SU-DHL-6 (cell line): ENCODE results near the gene IFRD2.
A peak's percentile ranks its signal among the peaks of the same experiment; 100 is the strongest.

Experiments
- H2AFZ ChIP-seq: fragments of 200-600 bp; sonication (generic); 2 replicates; pipeline ENCODE4 v1.6.1; 2014; ENCODE audit warnings: low read depth, mild to moderate bottlenecking, moderate library complexity, mixed read lengths, antibody characterized with exemption, low read length; ENCODE audit not compliant: severe bottlenecking
- H3F3A ChIP-seq: fragments of 200-600 bp; shearing (Covaris generic); 2 replicates; pipeline ENCODE4 v1.6.0; 2016; ENCODE audit warnings: antibody characterized with exemption, mild to moderate bottlenecking; ENCODE audit not compliant: insufficient read depth
- H3K27ac ChIP-seq: fragments of 200-600 bp; sonication (generic); 2 replicates; pipeline ENCODE4 v1.5.1; 2016; ENCODE audit warnings: low read depth, mild to moderate bottlenecking, low read length, moderate library complexity, mixed read lengths
- H3K27me3 ChIP-seq: fragments of 200-600 bp; sonication (generic), shearing (Covaris generic); 2 replicates; pipeline ENCODE4 v1.6.0; 2014; ENCODE audit warnings: mild to moderate bottlenecking, low read length
- H3K36me3 ChIP-seq: fragments of 200-600 bp; sonication (generic); 2 replicates; pipeline ENCODE4 v1.6.1; 2014; ENCODE audit warnings: mild to moderate bottlenecking, low read length, mixed read lengths
- H3K4me2 ChIP-seq: fragments of 300-600, 200-600 bp; shearing (Covaris generic), sonication (generic); 2 replicates; pipeline ENCODE4 v1.6.0; 2014; ENCODE audit warnings: low read length, low read depth, mild to moderate bottlenecking; ENCODE audit not compliant: poor library complexity, severe bottlenecking
- H3K4me3 ChIP-seq: fragments of 200-600 bp; sonication (generic); 2 replicates; pipeline ENCODE4 v1.5.1; 2014; ENCODE audit warnings: antibody characterized with exemption, low read length, mild to moderate bottlenecking, mixed read lengths; ENCODE audit not compliant: insufficient read depth, poor library complexity, severe bottlenecking
- H3K79me2 ChIP-seq: fragments of 200-600 bp; sonication (generic); 2 replicates; pipeline ENCODE4 v1.6.1; 2014; ENCODE audit warnings: mild to moderate bottlenecking, low read length, moderate library complexity; ENCODE audit not compliant: insufficient read depth
- H3K9ac ChIP-seq: fragments of 200-600 bp; sonication (generic); 2 replicates; pipeline ENCODE4 v1.7.0; 2014; ENCODE audit warnings: mild to moderate bottlenecking, low read length
- H3K9me2 ChIP-seq: fragments of 200-600 bp; sonication (generic); replicated peaks from 2 replicates; pipeline ENCODE4 v1.6.1; 2014; ENCODE audit warnings: low read length; ENCODE audit not compliant: insufficient read depth
- H3K9me3 ChIP-seq: fragments of 200-600 bp; sonication (generic); 2 replicates; pipeline ENCODE4 v1.6.1; 2014; ENCODE audit warnings: low read length, mixed read lengths; ENCODE audit not compliant: insufficient read depth
- H4K20me1 ChIP-seq: fragments of 200-600 bp; sonication (generic); 2 replicates; pipeline ENCODE4 v1.6.1; 2014; ENCODE audit warnings: low read depth, mild to moderate bottlenecking, antibody characterized with exemption, low read length, moderate library complexity, mixed read lengths
- EZH2phosphoT487 ChIP-seq: fragments of 200-600 bp; sonication (generic), shearing (Covaris generic); conservative IDR thresholded peaks from 2 replicates; pipeline ENCODE4 v1.6.1; 2018; ENCODE audit warnings: mild to moderate bottlenecking, antibody characterized with exemption, low read length, moderate library complexity, mixed read lengths
- TF ChIP-seq, protein P1 (sequence below): fragments of 200-600 bp; sonication (generic); IDR thresholded peaks from one replicate; pipeline ENCODE4 v1.5.1; 2017; ENCODE audit warnings: antibody characterized with exemption, mild to moderate bottlenecking, low read length, moderate library complexity; ENCODE audit not compliant: insufficient read depth, poor library complexity, severe bottlenecking

The IFRD2 gene

DNA sequence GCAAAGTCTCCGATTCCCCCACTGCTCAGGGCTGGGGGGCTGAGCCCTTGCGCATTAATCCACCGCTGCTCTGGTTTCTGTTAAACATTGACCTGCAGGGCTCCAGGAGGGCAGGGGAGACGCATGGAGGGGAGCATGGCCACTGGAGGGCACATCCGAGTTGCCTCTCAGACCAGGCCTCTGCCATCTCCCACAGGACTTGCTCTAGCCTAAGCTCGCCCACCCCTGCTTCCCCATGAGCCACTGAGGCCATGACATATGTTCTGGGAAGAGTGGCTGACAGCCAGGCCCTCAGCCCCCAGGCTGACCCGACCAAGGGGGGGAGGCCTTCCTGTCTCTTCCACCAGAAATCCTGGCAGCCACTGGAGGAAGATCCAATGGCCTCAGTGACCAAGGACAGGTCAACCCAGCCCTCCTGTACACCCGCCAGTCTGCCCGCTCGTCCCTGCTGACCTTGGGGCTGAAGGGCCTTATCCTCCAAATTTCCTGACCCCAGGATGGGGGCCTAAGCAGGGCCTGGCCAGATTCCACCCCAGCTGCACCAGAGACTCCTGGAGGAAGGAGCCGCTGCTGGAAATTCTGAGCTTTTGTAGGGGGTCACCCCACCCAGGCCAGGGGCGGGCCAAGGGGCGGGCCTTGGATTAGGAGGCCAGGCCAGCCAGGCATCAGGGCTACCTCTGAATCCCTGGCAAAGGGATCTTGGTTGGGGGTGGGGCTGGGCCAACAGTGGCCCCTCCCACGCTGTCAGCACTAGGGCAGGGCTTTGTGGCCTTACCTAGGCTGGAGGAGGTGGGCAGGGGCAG is 11.0 kb upstream of the IFRD2 start, which contains the start of gene HYAL1:
Gene HYAL1, minus strand, starts transcription at position 562 of the 803 bp plus-strand sequence. CDS start 618 bp downstream, outside the sequence.
- no peaks in the 10 kb centered on the region for H3K79me2 ChIP-seq
- H3K27me3 ChIP-seq: no peaks in the 10 kb centered on the region
- no peaks in the 10 kb centered on the region for H3K9me2 ChIP-seq
- no peaks in the 10 kb centered on the region for H3K36me3 ChIP-seq
- TF ChIP-seq EZH2phosphoT487: no peak
- TF ChIP-seq, protein P1, sequence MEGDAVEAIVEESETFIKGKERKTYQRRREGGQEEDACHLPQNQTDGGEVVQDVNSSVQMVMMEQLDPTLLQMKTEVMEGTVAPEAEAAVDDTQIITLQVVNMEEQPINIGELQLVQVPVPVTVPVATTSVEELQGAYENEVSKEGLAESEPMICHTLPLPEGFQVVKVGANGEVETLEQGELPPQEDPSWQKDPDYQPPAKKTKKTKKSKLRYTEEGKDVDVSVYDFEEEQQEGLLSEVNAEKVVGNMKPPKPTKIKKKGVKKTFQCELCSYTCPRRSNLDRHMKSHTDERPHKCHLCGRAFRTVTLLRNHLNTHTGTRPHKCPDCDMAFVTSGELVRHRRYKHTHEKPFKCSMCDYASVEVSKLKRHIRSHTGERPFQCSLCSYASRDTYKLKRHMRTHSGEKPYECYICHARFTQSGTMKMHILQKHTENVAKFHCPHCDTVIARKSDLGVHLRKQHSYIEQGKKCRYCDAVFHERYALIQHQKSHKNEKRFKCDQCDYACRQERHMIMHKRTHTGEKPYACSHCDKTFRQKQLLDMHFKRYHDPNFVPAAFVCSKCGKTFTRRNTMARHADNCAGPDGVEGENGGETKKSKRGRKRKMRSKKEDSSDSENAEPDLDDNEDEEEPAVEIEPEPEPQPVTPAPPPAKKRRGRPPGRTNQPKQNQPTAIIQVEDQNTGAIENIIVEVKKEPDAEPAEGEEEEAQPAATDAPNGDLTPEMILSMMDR: no peak
- no peak within 1 kb of the TSS for H3K4me2 ChIP-seq
- no peaks in the 10 kb centered on the region for H3K9me3 ChIP-seq
- no peak within 1 kb of the TSS for H3K9ac ChIP-seq
- H3K27ac ChIP-seq: no peak within 1 kb of the TSS
- H3F3A ChIP-seq: no peaks in the 10 kb centered on the region
- no peaks in the 10 kb centered on the region for H4K20me1 ChIP-seq
- H3K4me3 ChIP-seq: no peak within 1 kb of the TSS
- no peak within 1 kb of the TSS for H2AFZ ChIP-seq

DNA sequence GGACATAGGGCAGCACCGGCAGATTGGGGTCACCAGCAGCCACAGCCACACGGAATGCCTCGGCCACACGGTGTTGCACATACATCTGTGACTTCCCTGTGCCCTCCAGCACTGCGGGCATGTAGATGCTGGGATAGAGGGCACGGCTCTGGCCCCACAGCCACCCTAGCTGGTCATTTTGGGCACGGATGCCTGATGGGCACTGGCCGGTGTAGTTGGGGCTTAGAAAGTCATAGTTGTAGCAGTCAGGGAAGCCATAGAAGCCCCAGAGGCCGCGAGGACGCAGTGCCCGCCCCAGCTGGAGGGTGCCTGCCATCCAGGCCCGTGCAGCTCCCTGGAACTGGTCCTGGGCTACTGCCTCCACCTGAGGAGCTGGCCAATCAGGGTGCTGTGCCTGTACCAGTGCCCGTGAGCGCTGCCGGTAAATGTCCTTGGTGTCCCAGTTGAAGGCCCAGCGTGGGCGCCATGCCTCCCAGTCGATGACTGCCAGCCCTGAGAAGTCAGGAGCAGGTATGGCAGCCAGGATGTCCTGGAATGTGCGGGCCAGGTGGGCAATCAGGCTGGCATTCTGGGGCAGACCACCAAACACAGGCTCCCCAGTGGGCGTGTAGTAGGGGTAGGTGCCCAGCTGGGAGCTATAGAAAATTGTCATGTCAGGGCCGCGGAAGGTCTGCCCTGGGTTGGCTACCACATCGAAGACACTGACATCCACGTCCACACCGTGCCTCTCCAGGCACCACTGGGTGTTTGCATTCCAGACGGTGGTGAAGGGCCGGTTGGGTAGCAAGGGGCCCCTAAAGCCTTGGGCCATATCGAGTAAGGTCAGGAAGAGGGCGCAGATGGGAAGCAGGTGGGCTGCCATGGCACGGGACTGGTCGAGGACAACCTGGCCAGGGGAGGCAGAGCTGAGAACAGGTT is 10.1 kb upstream of the IFRD2 start:
- Histone ChIP-seq H3F3A (no peaks in the 10 kb centered on the region), H3K27me3 (no peaks in the 10 kb centered on the region), H3K9ac (no peak overlapping the region), H2AFZ (no peak overlapping the region), H3K4me2 (no peak overlapping the region), H3K9me2 (no peaks in the 10 kb centered on the region), H3K4me3 (no peak overlapping the region), H3K79me2 (no peaks in the 10 kb centered on the region), H3K9me3 (no peaks in the 10 kb centered on the region), H3K36me3 (no peaks in the 10 kb centered on the region), H3K27ac (no peak overlapping the region), H4K20me1 (no peaks in the 10 kb centered on the region)
- TF ChIP-seq EZH2phosphoT487: no peak
- TF ChIP-seq, protein P1: no peak

DNA sequence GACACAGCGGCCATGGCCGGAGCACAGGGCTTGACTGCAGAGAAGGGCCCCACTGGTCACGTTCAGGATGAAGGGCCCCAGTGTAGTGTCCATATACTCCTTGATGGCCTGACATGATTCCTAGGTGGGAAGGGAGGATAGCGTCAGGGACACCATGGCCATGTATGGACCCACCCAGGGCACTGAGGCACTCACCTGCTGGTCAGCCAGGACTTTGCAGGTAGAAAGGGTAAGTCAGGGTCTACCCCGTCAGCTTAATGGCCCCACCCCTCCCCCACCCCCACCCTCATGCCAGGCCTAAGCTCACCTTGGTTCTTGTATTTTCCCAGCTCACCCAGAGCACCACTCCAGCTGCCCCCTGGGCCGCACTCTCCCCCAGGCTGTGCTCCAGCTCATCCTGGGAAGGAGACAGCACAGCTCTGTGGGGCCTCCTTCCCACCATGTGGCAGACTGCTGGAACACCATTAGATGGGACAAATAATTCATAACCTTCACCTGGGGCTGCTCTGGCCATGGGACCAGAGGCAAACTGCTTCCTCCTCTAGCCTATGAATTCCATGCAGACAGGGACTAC is 8.5 kb upstream of the IFRD2 start:
- H3K4me2 ChIP-seq: no peak overlapping the region
- no peaks in the 10 kb centered on the region for H3F3A ChIP-seq
- H4K20me1 ChIP-seq: no peaks in the 10 kb centered on the region
- H3K36me3 ChIP-seq: no peaks in the 10 kb centered on the region
- no peak overlapping the region for H2AFZ ChIP-seq
- no peak overlapping the region for H3K27ac ChIP-seq
- no peak overlapping the region for H3K4me3 ChIP-seq
- H3K27me3 ChIP-seq: no peaks in the 10 kb centered on the region
- TF ChIP-seq EZH2phosphoT487: no peak
- TF ChIP-seq, protein P1: no peak
- H3K9me3 ChIP-seq: no peaks in the 10 kb centered on the region
- H3K9me2 ChIP-seq: no peaks in the 10 kb centered on the region
- H3K9ac ChIP-seq: 0 out of 2 replicates have a peak overlapping the region, but pooled peaks have one; percentile 66
- H3K79me2 ChIP-seq: no peaks in the 10 kb centered on the region
